Lung (tissue), 12 donors: ENCODE data around the gene OVOL3. TPM values are rescaled to one million over a fixed set of nuclear protein-coding genes. Genes with fewer than 3 reads are reported as not detected.

Experiments used
- ATAC-seq: fragments of 200-7000 bp; cut with Tn5 transposase; one replicate; pipeline ENCODE4 v1.9.1; 2020; ENCODE audit warnings: moderate number of reproducible peaks; ENCODE audit not compliant: insufficient read depth, low FRiP score
- DNase-seq, 3 donors: peaks; one replicate each; pipeline ENCODE4 v3.0.0-alpha.2; 2013 to 2017
- H3K27ac ChIP-seq, 2 donors: one replicate each; pipeline ENCODE4 v1.5.1; 2013; ENCODE audit warnings: mild to moderate bottlenecking in 2 of 2, moderate library complexity in 2 of 2, control low read depth in 1 of 2, inconsistent platforms in 1 of 2, low read depth in 1 of 2, low read length in 1 of 2
- H3K27me3 ChIP-seq, 3 donors: one replicate each; pipeline ENCODE4 v1.5.1; 2013; ENCODE audit warnings: low read length in 2 of 3; ENCODE audit not compliant: control insufficient read depth in 3 of 3, insufficient read depth in 3 of 3
- H3K36me3 ChIP-seq, 4 donors: one replicate each; pipeline ENCODE4 v1.5.1; 2013; ENCODE audit warnings: low read length in 4 of 4, mild to moderate bottlenecking in 1 of 4, moderate library complexity in 1 of 4; ENCODE audit not compliant: control insufficient read depth in 4 of 4, insufficient read depth in 4 of 4
- H3K4me1 ChIP-seq, 5 donors: one replicate each; pipeline ENCODE4 v1.5.1; 2013; ENCODE audit warnings: low read length in 5 of 5, mild to moderate bottlenecking in 2 of 5, moderate library complexity in 1 of 5; ENCODE audit not compliant: control insufficient read depth in 5 of 5, insufficient read depth in 5 of 5
- H3K4me3 ChIP-seq: one replicate; pipeline ENCODE4 v1.5.1; 2013; ENCODE audit warnings: mild to moderate bottlenecking, control low read depth, moderate library complexity
- H3K9ac ChIP-seq, 2 donors: one replicate each; pipeline ENCODE4 v1.5.1; 2013; ENCODE audit warnings: low read length in 2 of 2, control low read depth in 1 of 2; ENCODE audit not compliant: insufficient read depth in 1 of 2
- H3K9me3 ChIP-seq, 4 donors: one replicate each; pipeline ENCODE4 v1.5.1; 2013; ENCODE audit warnings: low read length in 3 of 4, mild to moderate bottlenecking in 1 of 4, moderate library complexity in 1 of 4; ENCODE audit not compliant: control insufficient read depth in 4 of 4, insufficient read depth in 3 of 4
- WGBS, 2 donors: extraction: QIAGEN DNeasy Blood & Tissue Kit; methylation state at CpG; one replicate each; pipeline ENCODE4 v1.1.7; 2013; 5-methylcytosine and 5-hydroxymethylcytosine counted together
- polyA plus RNA-seq, 2 donors: library from polyadenylated mRNA; stranded (reverse); fragments of 200-250 nt; gene quantifications; one replicate each; pipeline ENCODE4 v1.2.1, GENCODE V29; 2013
- total RNA-seq, 2 donors: library from RNA; depleted of rRNA in 1 of 2; stranded (reverse); fragments of >200 nt in 1 of 2; gene quantifications; one replicate each; pipeline ENCODE4 v1.2.1, GENCODE V29; 2014 to 2021
- TF ChIP-seq, protein P1 (sequence below): IDR thresholded peaks from 2 replicates; pipeline ENCODE4 v1.5.1; 2012; ENCODE audit warnings: mild to moderate bottlenecking; ENCODE audit errors: control extremely low read depth, extremely low read depth
- donor health status: control.
- donor health status: control.
- donor health status: Bipolar disorder and iron deficiency.
- donor health status: healthy.
- donor health status: DM: yes; HTN: yes; CAD: no.

Gene OVOL3
- total and polyA plus RNA-seq, 4 donors: not detected

DNA sequence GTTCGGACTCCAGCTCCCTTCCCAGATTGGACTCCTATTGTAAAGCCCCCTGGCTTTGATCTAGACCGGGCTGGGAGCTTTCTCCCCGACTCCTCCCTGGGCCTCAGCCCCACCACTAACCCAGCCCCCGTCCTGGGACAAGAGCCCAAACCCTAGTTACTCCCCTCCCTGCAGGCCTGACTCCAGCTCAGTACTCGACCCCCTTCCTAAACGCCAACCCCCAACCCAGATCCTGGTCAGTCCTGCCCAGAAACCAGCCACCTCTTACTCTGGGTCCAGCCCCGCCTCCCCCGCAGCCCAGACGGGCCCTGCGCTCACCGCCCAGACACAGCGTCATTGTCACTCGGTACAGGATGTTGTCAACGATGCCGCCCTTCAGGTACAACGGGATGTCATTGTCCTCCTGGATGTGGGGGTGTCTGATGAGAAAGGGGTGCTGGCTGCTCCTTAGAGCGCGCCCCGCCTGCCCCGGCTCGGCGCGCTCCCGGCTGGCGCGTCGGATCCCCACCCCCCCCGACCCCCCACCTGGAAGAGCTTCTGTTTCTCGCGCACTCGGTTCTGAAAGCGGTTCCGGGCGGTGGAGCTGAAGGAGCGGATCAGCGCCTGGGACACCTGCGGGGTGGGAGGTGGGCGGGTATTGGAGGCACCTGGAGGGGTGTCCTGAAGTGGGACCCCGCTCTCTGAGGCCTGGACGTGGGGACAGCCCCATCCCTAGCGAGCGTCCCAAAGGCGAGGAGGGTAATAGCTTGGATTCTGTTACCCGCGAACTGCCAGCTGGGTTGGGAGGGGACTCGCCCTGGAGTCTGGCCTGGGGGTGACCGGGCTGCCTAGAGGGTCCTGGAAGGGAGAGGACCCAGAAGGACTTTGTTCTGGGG is 40.4 kb downstream of the OVOL3 start:
- H3K4me3 ChIP-seq: peak overlapping the region; percentile 51
- H3K4me1 ChIP-seq: peaks cover 0 to 15% (median 9%) of the 10 kb centered on the region in 5 donors
- H3K9ac ChIP-seq: peak overlapping the region; percentile 49 to 68
- ATAC-seq (peak; percentile 66), DNase-seq (peak; percentile 81 to 92 (median 86))
- no peaks in the 10 kb centered on the region for H3K27me3 ChIP-seq
- TF ChIP-seq, protein P1, sequence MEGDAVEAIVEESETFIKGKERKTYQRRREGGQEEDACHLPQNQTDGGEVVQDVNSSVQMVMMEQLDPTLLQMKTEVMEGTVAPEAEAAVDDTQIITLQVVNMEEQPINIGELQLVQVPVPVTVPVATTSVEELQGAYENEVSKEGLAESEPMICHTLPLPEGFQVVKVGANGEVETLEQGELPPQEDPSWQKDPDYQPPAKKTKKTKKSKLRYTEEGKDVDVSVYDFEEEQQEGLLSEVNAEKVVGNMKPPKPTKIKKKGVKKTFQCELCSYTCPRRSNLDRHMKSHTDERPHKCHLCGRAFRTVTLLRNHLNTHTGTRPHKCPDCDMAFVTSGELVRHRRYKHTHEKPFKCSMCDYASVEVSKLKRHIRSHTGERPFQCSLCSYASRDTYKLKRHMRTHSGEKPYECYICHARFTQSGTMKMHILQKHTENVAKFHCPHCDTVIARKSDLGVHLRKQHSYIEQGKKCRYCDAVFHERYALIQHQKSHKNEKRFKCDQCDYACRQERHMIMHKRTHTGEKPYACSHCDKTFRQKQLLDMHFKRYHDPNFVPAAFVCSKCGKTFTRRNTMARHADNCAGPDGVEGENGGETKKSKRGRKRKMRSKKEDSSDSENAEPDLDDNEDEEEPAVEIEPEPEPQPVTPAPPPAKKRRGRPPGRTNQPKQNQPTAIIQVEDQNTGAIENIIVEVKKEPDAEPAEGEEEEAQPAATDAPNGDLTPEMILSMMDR: no peak
- peak overlapping the region; percentile 95 to 99 for H3K27ac ChIP-seq
- no peaks in the 10 kb centered on the region for H3K9me3 ChIP-seq
- peaks cover 0 to 42% (median 22%) of the 10 kb centered on the region in 4 donors for H3K36me3 ChIP-seq
- 64 to 69% methylated on average over 47 of the region's 47 CpGs for WGBS, 2 donors

DNA sequence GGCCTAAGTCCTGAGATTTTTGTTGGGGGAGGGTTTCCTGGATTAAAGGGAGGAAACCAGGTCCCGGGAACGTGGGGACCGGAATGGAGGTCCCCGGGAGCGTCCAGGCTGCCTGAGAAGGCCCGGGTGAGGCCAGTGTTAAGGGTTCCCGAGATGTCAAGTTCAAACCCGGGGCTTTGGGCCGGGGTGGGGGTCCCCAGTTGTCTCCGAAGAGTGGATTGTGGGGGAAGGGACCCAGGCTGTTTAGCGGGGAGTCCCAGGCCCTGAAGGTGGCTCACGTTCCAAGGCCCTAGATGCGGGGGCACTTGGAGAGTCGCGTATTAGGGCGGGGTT is 41.0 kb downstream of the OVOL3 start:
- no peaks in the 10 kb centered on the region for H3K9me3 ChIP-seq
- WGBS, 2 donors: 49 to 63% methylated on average over 16 of the region's 16 CpGs
- ATAC-seq (no peak), DNase-seq (peak in 1 of 3 donors; percentile 27)
- H3K27ac ChIP-seq: peak overlapping the region; percentile 95 to 99
- TF ChIP-seq, protein P1: no peak
- no peaks in the 10 kb centered on the region for H3K27me3 ChIP-seq
- peak overlapping the region; percentile 51 for H3K4me3 ChIP-seq
- peaks cover 0 to 15% (median 9%) of the 10 kb centered on the region in 5 donors for H3K4me1 ChIP-seq
- H3K9ac ChIP-seq: peak overlapping the region; percentile 46 to 68
- H3K36me3 ChIP-seq: peaks cover 0 to 36% (median 19%) of the 10 kb centered on the region in 4 donors

DNA sequence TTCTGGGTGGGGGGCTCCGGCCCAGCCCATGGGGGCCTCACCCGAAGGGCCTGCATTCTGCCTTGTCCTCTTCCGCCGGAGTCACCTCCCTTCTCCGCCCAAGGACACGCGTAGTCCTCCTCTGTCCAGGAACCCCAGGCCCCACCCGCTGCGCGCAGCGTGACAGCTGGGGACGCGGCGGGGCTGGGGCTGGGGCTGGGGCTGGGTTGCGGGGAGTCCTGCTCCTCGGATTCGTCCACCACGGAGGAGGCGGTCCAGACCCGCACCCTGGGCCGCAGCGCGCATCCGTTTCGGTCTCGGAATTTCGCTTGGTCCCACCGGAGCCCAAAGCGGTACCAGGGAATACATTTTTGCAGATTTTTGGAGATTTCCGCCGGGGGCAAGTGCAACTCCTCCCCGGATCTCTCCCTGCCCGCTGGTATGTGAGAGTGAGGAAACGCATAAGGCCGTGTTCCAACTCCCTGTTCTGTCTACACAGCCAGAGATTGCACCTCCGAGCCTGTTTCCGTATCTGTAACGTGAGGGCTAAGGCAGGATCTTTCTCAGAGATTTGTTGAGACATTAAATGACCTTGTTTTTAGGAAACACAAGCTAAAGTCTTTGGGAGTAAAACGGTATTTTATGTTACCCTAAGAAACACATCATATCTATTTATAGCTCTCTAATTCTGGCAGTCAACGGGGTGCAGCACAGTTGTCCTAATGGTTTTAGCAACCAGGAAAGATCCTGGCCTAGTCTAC is 41.6 kb downstream of the OVOL3 start, which contains the start of gene COX7A1:
TSS of gene COX7A1 (minus strand) at position 96 of the 740 bp plus-strand sequence. CDS start at position 56, 40 bp downstream.
- 35 to 36% methylated on average over 38 to 40 of the region's 40 CpGs for WGBS, 2 donors
- peak; percentile 79 to 87 (median 83) for DNase-seq
- peak; percentile 44 for ATAC-seq

More for the DNA sequence above, 41.6 kb downstream of the OVOL3 start, which contains the start of gene COX7A1:
- Histone ChIP-seq H3K36me3 (peaks cover 0 to 33% (median 16%) of the 10 kb centered on the region in 4 donors), H3K9ac (peak within 1 kb of the TSS; percentile 68 to 92), H3K4me1 (peaks cover 0 to 15% (median 9%) of the 10 kb centered on the region in 5 donors), H3K27ac (peak within 1 kb of the TSS; percentile 95 to 99), H3K4me3 (peak within 1 kb of the TSS; percentile 51), H3K9me3 (no peaks in the 10 kb centered on the region), H3K27me3 (no peaks in the 10 kb centered on the region)
- TF ChIP-seq, protein P1: no peak
